H7 (cell line): ENCODE data around the gene SAP30L. TPM values are rescaled to one million over a fixed set of nuclear protein-coding genes. Genes with fewer than 3 reads are reported as not detected.
A peak's percentile ranks its signal among the peaks of the same experiment; 100 is the strongest.

Experiments
- DNase-seq: peaks from one replicate; pipeline ENCODE4 v3.0.0; 2012
- H3K27me3 ChIP-seq: 2 replicates; pipeline ENCODE4 v1.6.0; 2011; ENCODE audit warnings: mild to moderate bottlenecking, low read length; ENCODE audit not compliant: control insufficient read depth, insufficient read depth
- H3K36me3 ChIP-seq: replicated peaks from 2 replicates; pipeline ENCODE4 v1.5.1; 2011; ENCODE audit warnings: low read length; ENCODE audit not compliant: control insufficient read depth, insufficient read depth
- H3K4me3 ChIP-seq: 2 replicates; pipeline ENCODE4 v1.5.1; 2011; ENCODE audit warnings: low read depth, mild to moderate bottlenecking, control low read depth, low read length, moderate library complexity; ENCODE audit not compliant: insufficient read depth
- total RNA-seq: library from RNA; depleted of rRNA; stranded (reverse); fragments of >200 nt; shearing (Covaris generic); gene quantifications from 2 replicates; pipeline ENCODE4 v1.2.3, GENCODE V29; 2014

SAP30L gene
- total RNA-seq, 1 experiment from 2014 or later, result 14.3 TPM

- H3K36me3 ChIP-seq, result no peaks in the 10 kb centered on the region
- peaks cover 99% of the 10 kb centered on the region for H3K27me3 ChIP-seq
- peak overlapping the region; percentile 30 for H3K4me3 ChIP-seq
- peak; percentile 81 for DNase-seq
Measured at GRCh38 chr5:154477382-154478223, 31.8 kb downstream of the SAP30L start.

DNA sequence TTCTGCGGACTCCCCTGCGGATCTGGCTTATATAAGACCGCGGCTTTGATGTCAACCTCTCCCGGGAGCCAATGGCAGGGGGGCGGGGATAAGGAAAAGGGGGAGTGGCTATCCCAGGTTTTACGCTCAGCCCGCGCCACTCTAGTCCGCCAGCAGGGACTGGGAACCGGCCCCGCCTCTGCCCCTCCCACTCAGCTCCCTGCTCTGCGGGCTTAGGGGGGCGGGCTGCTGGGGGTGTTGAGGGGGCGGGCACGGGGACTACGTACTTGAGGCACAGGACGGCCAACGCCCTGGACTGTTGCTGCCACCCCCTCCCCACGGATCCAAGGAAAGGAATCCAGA is 32.4 kb downstream of the SAP30L start, which contains the start of gene HAND1:
Gene HAND1, minus strand, starts transcription at position 4 of the 342 bp plus-strand sequence. CDS start 219 bp downstream, outside the sequence.
- Histone ChIP-seq H3K36me3 (no peaks in the 10 kb centered on the region), H3K4me3 (peak within 1 kb of the TSS; percentile 30), H3K27me3 (peaks cover 99% of the 10 kb centered on the region)
- DNase-seq, result peak; percentile 98

GRCh38 chr5:154478752-154479159 is 33.0 kb downstream of the SAP30L start:
- DNase-seq, result peak; percentile 87
- peaks cover 99% of the 10 kb centered on the region for H3K27me3 ChIP-seq
- H3K36me3 ChIP-seq, result no peaks in the 10 kb centered on the region
- H3K4me3 ChIP-seq, result peak overlapping the region; percentile 4; the same call in 1 of the 2 replicates

DNA sequence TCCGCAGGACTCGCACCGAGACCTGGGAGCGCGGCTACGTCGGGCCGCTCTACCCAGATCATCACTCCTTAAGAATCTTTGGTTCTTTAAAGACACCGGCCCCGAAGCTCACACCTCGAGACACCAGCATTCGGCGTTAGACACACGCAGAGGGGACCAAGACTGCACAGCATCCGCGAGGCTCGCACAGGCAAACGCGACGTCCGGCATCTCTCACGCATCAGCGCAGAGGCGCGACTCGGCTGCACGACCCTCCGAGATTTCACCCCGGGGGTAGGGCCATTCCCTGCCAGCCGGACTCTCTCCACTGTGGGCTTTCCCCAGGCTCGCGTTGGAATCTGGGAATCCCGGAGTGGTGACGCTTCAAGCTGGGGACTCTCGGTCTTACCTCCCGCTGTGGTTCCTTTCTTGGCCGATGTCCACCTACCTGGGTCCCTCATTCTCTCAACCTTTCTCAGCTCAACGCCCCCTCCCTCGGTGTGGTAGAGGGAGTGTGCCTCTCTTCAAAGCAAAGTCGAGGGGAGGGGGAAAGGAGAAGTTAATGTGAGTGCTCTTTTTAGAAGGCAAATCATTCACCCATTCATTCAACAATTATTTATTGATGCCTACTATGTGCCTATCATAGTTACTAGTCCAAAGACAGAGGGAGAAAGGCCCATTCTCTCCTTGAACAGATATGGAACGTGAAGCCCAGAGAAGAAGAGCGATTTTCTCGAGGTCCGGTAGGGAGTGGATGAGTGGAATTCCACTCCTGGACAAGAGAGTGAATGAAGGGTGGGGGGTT is 33.6 kb downstream of the SAP30L start:
- peak; percentile 66 for DNase-seq
- Histone ChIP-seq H3K36me3 (no peaks in the 10 kb centered on the region), H3K27me3 (peaks cover 99% of the 10 kb centered on the region), H3K4me3 (peak overlapping the region; percentile 16)

- no peak overlapping the region; the same call in 1 of the 2 replicates for H3K4me3 ChIP-seq
- H3K27me3 ChIP-seq, result peaks cover 99% of the 10 kb centered on the region
- H3K36me3 ChIP-seq, result no peaks in the 10 kb centered on the region
- peak; percentile 85 for DNase-seq
Measured at GRCh38 chr5:154479944-154480750, 34.4 kb downstream of the SAP30L start.

- peaks cover 99% of the 10 kb centered on the region for H3K27me3 ChIP-seq
- no peaks in the 10 kb centered on the region for H3K36me3 ChIP-seq
- no peak for DNase-seq
- no peak overlapping the region for H3K4me3 ChIP-seq
Measured at GRCh38 chr5:154480847-154481246, 35.0 kb downstream of the SAP30L start.

DNA sequence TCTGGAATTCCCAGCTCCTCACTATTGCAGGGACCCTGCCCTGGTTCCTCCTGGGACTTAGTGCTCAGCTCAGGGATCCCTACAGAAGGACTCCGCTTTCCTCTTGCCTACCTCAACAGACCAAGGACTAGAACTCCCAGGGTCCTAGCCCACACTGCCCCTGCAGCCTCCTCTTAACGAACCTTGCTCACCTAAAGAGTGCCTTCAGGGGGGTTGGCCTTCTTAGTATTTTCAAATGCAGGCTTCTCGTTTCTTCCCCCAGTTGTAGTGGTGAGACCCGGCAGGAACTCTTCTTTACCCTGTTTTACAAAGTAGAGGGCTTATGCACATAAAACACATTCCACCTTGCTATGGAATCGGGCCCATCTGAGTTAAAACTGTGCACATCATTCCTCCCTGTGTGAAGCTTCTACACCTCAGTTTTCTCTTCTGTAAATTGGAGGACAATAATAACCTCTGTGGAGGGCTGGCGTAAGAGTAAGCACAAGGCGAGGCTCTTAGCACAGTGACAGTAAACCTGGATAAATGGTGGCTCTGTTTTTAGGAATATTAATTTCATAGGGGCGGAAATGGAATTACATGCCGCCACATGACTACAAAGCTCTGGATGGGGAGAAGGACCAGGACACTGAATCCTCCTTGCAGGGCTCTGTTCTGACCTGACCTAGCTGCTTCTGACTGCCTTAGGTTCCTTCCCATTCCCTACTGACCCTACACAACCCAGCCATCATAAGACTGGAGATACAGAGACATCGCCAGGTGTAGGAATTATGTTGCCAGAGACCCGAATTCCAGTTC is 36.0 kb downstream of the SAP30L start:
- Histone ChIP-seq H3K36me3 (no peaks in the 10 kb centered on the region), H3K27me3 (peaks cover 99% of the 10 kb centered on the region), H3K4me3 (no peak overlapping the region)
- DNase-seq, result no peak

DNA sequence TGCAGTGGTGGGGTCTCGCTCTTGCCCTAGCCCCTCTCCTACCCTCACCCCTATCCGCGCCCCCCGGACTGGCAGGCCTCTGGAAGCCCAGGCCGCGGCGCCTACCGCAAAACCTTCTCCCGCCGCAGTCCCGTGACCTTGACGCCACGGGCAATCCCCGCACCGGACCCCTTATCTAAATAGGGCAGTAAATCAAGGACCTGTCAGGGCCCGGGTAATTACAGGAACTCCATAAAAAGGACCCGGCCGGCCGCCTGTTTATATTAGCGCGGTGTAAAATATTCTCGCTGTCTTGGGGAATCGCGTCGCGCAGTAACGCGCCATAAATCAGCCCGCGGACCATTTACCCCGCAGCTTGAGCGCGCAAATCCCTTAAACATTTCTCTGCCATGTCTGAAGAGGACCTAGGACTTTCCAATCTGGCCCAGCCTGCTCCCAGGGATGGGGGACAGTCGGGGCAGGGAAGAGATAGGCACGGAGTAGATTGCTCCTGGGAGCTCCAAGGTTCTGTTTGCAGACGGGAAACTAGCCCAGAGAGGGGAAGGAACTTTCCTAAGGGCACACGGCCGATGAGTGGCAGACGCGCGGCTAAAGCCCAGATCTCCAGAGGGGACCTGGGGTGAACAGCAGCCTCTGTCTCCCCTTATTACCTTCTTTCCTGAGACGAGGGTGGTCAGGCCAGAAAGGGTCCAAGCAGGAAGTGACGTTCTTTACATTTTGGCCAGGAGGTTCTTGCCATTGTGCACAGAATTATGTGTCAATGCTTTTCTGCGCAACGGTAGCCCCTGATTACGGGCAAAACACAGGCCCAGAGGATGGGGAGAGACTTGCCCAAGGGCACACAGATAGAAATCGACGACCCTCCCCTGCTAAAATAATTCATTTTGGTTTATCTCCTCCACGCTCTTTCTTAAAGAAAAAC is 37.0 kb downstream of the SAP30L start:
- no peak for DNase-seq
- Histone ChIP-seq H3K27me3 (peaks cover 99% of the 10 kb centered on the region), H3K4me3 (no peak overlapping the region), H3K36me3 (no peaks in the 10 kb centered on the region)

DNA sequence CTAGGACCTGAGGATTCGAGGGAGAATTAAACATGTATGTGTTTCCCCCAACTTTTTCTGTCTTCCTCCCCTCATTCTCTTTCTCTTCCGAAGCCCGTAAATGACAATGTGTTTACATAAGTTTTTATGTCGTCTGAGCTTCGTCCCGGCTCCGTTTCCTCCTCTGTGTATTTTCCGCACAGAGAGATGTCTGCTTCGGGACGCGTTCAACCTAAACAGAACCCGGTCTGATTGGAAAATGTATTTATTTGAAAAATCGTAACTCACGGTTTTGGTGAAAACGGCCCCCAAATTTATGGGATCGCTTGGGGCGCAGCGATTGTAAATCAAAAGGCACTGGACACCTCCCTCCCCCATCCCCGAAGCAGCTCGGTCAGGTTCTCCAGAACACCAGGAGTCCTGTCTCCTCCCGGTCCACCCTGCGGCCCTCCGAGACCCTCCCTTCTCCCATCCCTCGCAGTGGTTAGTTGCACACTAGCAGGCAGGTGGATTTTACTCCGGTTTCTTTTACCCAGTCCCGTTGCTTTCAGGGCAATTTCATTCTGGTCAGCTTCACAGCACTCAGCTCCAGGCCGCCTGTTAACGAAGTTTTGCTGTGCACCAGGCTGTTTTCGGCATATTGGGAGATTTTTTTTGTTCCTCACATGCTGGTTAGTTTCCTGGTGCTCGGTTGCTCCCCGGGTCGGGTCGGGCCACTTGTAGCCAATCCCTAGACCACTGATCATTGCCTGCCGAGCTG is 38.0 kb downstream of the SAP30L start:
- Histone ChIP-seq H3K27me3 (peaks cover 93% of the 10 kb centered on the region), H3K36me3 (no peaks in the 10 kb centered on the region), H3K4me3 (no peak overlapping the region)
- peak; percentile 57 for DNase-seq

DNA sequence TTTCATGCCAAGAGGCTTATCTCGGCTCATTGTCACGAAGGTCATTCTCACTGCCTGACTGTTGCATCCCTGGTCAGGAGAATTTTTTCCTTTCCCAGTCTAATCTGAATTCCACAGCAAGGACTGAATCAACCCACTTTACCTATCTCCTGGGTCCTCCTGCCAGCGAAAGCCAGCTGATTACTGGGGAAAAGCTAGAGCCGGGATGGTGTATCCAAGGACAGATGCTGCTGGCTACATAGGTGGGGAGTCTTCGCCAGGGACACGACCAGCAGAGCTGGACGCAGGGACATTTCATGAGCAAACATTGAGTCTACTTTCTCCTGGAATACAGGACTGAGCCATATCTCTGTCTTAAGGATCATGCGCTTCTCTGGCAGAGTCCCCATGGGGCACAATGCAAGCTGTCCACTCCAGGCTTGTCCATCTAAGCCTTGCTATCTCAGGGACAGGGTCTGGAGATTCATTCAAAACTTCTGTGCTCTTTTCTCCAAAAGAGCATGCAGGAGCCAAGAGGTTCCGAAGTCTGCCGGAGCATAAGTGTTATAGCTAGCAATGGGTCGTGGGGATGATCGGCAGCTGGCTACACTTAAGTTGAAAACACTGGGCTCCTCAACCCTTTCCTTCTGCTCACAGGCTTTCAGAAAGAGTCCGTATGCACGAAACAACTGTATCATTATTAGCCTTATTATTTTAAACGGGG is 38.7 kb downstream of the SAP30L start:
- no peaks in the 10 kb centered on the region for H3K36me3 ChIP-seq
- no peak overlapping the region for H3K4me3 ChIP-seq
- peaks cover 87% of the 10 kb centered on the region for H3K27me3 ChIP-seq
- no peak for DNase-seq

GRCh38 chr5:154485096-154485491 is 39.3 kb downstream of the SAP30L start:
- Histone ChIP-seq H3K4me3 (no peak overlapping the region), H3K27me3 (peaks cover 82% of the 10 kb centered on the region), H3K36me3 (no peaks in the 10 kb centered on the region)
- DNase-seq, result no peak

DNA sequence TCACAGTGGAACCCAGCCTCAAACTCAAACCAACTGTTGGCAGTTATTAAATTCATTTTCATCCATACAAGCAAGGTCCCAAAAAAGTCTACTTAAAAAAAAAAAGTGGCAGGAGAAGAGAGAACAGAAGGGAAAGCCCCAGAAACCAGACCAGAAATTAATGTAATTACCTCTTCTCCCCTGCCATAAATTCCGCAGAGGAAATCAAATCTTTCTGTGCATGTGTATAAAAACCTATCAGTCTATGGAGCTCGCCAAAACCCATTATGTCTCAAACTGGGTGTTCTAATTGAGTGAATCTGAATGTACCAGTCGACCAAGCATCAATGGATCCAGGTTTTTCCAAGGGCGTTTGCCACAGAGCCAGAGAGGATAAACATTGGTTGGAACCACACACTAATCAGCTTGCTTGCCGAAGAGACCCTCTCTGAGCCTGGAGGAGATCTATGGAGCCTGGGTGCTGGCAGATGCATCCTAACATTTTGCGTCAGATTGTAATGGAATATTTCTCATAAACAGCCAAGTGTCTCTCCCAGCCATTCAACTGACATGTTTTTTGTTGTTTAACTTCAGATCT is 40.1 kb downstream of the SAP30L start:
- Histone ChIP-seq H3K27me3 (peaks cover 73% of the 10 kb centered on the region), H3K36me3 (no peaks in the 10 kb centered on the region), H3K4me3 (no peak overlapping the region)
- DNase-seq, result no peak
